Keratinocyte (primary cell): ENCODE results near the gene PHRF1. TPM values are rescaled to one million over a fixed set of nuclear protein-coding genes. Genes with fewer than 3 reads are reported as not detected.
"Not testable (repeated sequence)": the region's sequence is repeated elsewhere in the genome, so short reads cannot be mapped to it uniquely, and the experiment has no call there.

Source experiments
- DNase-seq: peaks from one replicate; pipeline ENCODE4 v3.0.0-alpha.2; 2011; ENCODE audit warnings: low read depth, missing footprints, low spot score
- FAIRE-seq: peaks from 2 replicates; lab custom pipeline; 2011; peaks lifted over from hg19 to GRCh38; lab: Jason Lieb, UNC
- H2AFZ ChIP-seq: 2 replicates; pipeline ENCODE4 v1.6.0; 2012; ENCODE audit warnings: low read length, control low read depth, inconsistent platforms; ENCODE audit not compliant: control insufficient read depth
- H3K27ac ChIP-seq: 2 replicates; pipeline ENCODE4 v1.5.1; 2011; ENCODE audit warnings: low read length; ENCODE audit not compliant: control insufficient read depth, insufficient read depth
- H3K27me3 ChIP-seq: 3 replicates; pipeline ENCODE4 v1.6.0; 2011; ENCODE audit warnings: low read length; ENCODE audit not compliant: control insufficient read depth, insufficient read depth; ENCODE audit errors: extremely low read depth
- H3K36me3 ChIP-seq, 2 experiments: 2 replicates in 1 of 2; 3 replicates in 1 of 2; pipeline ENCODE4 v1.5.1; 2011; ENCODE audit warnings: low read length in 2 of 2, mild to moderate bottlenecking in 1 of 2; ENCODE audit not compliant: control insufficient read depth in 2 of 2, insufficient read depth in 2 of 2; ENCODE audit errors: extremely low read depth in 1 of 2
- H3K4me1 ChIP-seq: 3 replicates; pipeline ENCODE4 v1.5.1; 2011; ENCODE audit warnings: low read length; ENCODE audit not compliant: control insufficient read depth, insufficient read depth; ENCODE audit errors: extremely low read depth
- H3K4me2 ChIP-seq: 3 replicates; pipeline ENCODE4 v1.6.0; 2011; ENCODE audit warnings: low read depth, low read length; ENCODE audit not compliant: control insufficient read depth, insufficient read depth; ENCODE audit errors: extremely low read depth
- H3K4me3 ChIP-seq, 3 experiments: fragments of 200-600 bp in 1 of 3; sonication (generic) in 1 of 3; 2 replicates in 2 of 3; 3 replicates in 1 of 3; pipeline ENCODE4 v1.5.1; 2011 to 2016; ENCODE audit warnings: low read length in 3 of 3, mild to moderate bottlenecking in 3 of 3, control low read depth in 2 of 3, inconsistent platforms in 1 of 3, low read depth in 1 of 3, mixed read lengths in 1 of 3, mixed run types in 1 of 3, moderate library complexity in 1 of 3; ENCODE audit not compliant: control insufficient read depth in 2 of 3, insufficient read depth in 2 of 3; ENCODE audit errors: extremely low read depth in 1 of 3
- H3K79me2 ChIP-seq: 2 replicates; pipeline ENCODE4 v1.6.0; 2012; ENCODE audit warnings: low read length; ENCODE audit not compliant: control insufficient read depth, insufficient read depth
- H3K9ac ChIP-seq: 3 replicates; pipeline ENCODE4 v1.6.0; 2011; ENCODE audit warnings: low read length; ENCODE audit not compliant: control insufficient read depth, insufficient read depth; ENCODE audit errors: extremely low read depth
- H3K9me1 ChIP-seq: 3 replicates; pipeline ENCODE4 v1.6.0; 2011; ENCODE audit warnings: low read length; ENCODE audit not compliant: control insufficient read depth, insufficient read depth; ENCODE audit errors: extremely low read depth
- H3K9me3 ChIP-seq: 2 replicates; pipeline ENCODE4 v1.5.1; 2012; ENCODE audit warnings: low read depth, low read length; ENCODE audit not compliant: control insufficient read depth
- H4K20me1 ChIP-seq: 3 replicates; pipeline ENCODE4 v1.6.0; 2011; ENCODE audit warnings: low read length; ENCODE audit not compliant: control insufficient read depth, insufficient read depth; ENCODE audit errors: extremely low read depth
- EZH2 ChIP-seq: IDR thresholded peaks from one replicate; pipeline ENCODE4 v1.6.1; 2012; ENCODE audit warnings: inconsistent platforms, mild to moderate bottlenecking, low read length, moderate library complexity
- dilution Hi-C: fragments of 300-500 bp; cut with MboI; formaldehyde crosslinking; loops from one replicate; pipeline ENCODE4 v1.7.0; 2020; ENCODE audit warnings: low sequenced_read_pairs; ENCODE audit not compliant: extremely low pct_ligation_motif_present
- polyA plus RNA-seq, 5 experiments: library from polyadenylated mRNA; depleted of rRNA in 3 of 5; stranded (reverse) in 3 of 5; stranded (forward) in 1 of 5; unstranded in 1 of 5; fragments of >200 nt; gene quantifications; 1 replicate in 1 of 5; 2 replicates in 3 of 5; 3 replicates in 1 of 5; pipeline versions ENCODE4 v1.2.1 to v1.2.3, GENCODE V29; 2011 to 2012; ENCODE audit warnings: missing spikeins in 2 of 5, low read depth in 1 of 5, low replicate concordance in 1 of 5
- TF ChIP-seq, protein P1 (sequence below), 3 experiments: IDR thresholded peaks in 1 of 3; conservative IDR thresholded peaks in 1 of 3; optimal IDR thresholded peaks in 1 of 3; 2 replicates in 2 of 3; 3 replicates in 1 of 3; pipeline versions ENCODE3 to v1.5.1; 2011; ENCODE audit warnings: low read length in 3 of 3, mild to moderate bottlenecking in 3 of 3, moderate library complexity in 2 of 3, control low read depth in 1 of 3, inconsistent platforms in 1 of 3; ENCODE audit not compliant: insufficient read depth in 2 of 3; ENCODE audit errors: extremely low read depth in 1 of 3

PHRF1 gene
- polyA plus RNA-seq, 1 donor (not counting 4 experiments of a cell fraction or from before 2014, with no cell fraction given), result 10.7 TPM

DNA sequence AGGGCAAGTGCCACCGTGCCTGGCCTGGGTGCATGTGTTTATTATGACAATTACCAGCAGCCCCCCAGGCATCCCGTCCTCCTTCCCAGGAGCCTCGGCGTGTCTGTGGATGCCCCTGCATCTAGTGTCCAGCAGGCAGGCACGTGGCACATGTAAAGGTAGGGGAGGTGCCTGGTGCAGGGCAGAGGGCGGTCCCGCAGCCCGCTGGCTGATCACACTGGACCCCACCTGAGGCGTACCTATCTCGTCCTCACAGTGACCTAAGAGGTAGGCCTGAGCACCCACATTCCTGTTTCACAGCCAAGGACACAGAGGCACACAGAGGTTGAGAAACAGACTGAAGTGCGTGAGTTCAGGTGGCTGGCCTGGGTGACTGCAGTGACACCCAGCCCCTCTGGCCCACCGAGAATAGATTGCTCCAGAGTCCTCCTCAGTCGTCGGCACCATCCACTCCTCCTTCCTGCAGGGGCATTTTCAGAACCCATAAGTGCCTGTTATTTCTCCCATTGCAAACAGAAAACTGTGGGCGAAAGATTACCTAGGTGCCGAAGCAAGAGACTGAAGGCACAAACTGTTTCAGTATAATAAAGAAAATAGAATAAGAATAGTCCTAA lies 3.0 kb upstream of the PHRF1 start:
- Histone ChIP-seq H3K27me3 (no peaks in the 10 kb centered on the region), H3K4me1 (peaks cover 33% of the 10 kb centered on the region), H3K4me3 (no peak overlapping the region), H3K4me2 (no peak overlapping the region), H3K9me1 (peaks cover 3% of the 10 kb centered on the region), H3K9ac (no peak overlapping the region), H3K9me3 (no peaks in the 10 kb centered on the region), H3K79me2 (peaks cover 16% of the 10 kb centered on the region), H3K36me3 (peaks cover 0 to 2% of the 10 kb centered on the region in 2 experiments), H2AFZ (no peak overlapping the region), H4K20me1 (peaks cover 13% of the 10 kb centered on the region), H3K27ac (no peak overlapping the region)
- FAIRE-seq, result no peak
- DNase-seq, result no peak
- dilution Hi-C loops, result no loop called here
- TF ChIP-seq, protein P1, sequence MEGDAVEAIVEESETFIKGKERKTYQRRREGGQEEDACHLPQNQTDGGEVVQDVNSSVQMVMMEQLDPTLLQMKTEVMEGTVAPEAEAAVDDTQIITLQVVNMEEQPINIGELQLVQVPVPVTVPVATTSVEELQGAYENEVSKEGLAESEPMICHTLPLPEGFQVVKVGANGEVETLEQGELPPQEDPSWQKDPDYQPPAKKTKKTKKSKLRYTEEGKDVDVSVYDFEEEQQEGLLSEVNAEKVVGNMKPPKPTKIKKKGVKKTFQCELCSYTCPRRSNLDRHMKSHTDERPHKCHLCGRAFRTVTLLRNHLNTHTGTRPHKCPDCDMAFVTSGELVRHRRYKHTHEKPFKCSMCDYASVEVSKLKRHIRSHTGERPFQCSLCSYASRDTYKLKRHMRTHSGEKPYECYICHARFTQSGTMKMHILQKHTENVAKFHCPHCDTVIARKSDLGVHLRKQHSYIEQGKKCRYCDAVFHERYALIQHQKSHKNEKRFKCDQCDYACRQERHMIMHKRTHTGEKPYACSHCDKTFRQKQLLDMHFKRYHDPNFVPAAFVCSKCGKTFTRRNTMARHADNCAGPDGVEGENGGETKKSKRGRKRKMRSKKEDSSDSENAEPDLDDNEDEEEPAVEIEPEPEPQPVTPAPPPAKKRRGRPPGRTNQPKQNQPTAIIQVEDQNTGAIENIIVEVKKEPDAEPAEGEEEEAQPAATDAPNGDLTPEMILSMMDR (optimal IDR thresholded peaks at IDR 0.05 in 1 of 3, IDR thresholded peaks at IDR 0.05 in 1 of 3, conservative IDR thresholded peaks at IDR 0.05 in 1 of 3; ENCODE audit: extremely low read depth in 1 of 3, insufficient read depth in 2 of 3, low read length in 3 of 3), result no peak
- TF ChIP-seq EZH2, result no peak

DNA sequence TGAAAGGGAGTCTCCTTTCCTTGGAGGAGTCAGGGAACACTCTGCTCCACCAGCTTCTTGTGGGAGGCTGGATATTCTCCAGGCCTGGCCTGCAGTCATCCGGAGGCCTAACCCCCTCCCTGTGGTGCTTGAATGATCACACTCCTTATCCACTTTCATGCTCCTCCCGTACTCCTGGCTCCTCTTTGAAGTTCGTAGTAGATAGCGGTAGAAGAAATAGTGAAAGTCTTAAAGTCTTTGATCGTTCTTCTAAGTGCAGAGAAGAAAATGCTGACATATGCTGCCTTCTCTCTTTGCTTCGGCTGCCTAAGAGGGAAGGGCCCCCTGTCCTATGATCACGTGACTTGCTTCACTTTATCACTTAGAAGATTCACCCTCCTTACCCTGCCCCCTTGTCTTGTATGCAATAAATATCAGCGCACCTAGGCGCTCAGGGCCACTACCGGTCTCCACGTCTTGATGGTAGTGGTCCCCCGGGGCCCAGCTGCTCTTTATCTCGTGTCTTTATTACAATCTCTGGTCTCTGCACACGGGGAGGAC lies 2.2 kb upstream of the PHRF1 start:
- H3K4me3 ChIP-seq, H3K36me3 ChIP-seq, dilution Hi-C loops, H3K9ac ChIP-seq, H3K9me3 ChIP-seq, DNase-seq, H3K9me1 ChIP-seq, FAIRE-seq, H3K27me3 ChIP-seq, H3K27ac ChIP-seq, H2AFZ ChIP-seq: not testable (repeated sequence)
- H3K4me2 ChIP-seq, result peak overlapping the region; percentile 89
- peaks cover 20% of the 10 kb centered on the region for H4K20me1 ChIP-seq
- H3K79me2 ChIP-seq, result peaks cover 24% of the 10 kb centered on the region
- peaks cover 34% of the 10 kb centered on the region for H3K4me1 ChIP-seq
